Measurements from ENCODE around the gene AVL9. TPM values are rescaled to one million over a fixed set of nuclear protein-coding genes. Genes with fewer than 3 reads are reported as not detected.

Gene AVL9
- total and polyA plus RNA-seq, 2 of the 4 experiments (the other 2 are of a cell fraction) = 13.1 to 21.7 TPM

- POLR2A ChIA-PET (ENCODE audit: unreplicated experiment) = no interaction called here
- TF ChIP-seq CTCF (conservative IDR thresholded peaks at IDR 0.05; ENCODE audit: low read depth, low read length) (no peak), RFX5 (IDR thresholded peaks at IDR 0.05; ENCODE audit: low read depth, low read length) (0 out of 2 replicates have a peak, but pooled peaks have one; percentile 10), POLR2A (IDR thresholded peaks at IDR 0.05; ENCODE audit: low read depth, low read length) (peak; percentile 48; the same call in 1 of the 2 replicates), ELK1 (IDR thresholded peaks at IDR 0.05; ENCODE audit: borderline replicate concordance, low read depth, low read length) (peak; percentile 38; the same call in 1 of the 2 replicates), CEBPB (IDR thresholded peaks at IDR 0.05; ENCODE audit: low read depth, low read length) (no peak), BHLHE40 (IDR thresholded peaks at IDR 0.05; ENCODE audit: low read depth, low read length) (peak; percentile 75), USF2 (IDR thresholded peaks at IDR 0.05; ENCODE audit: low read depth, low read length) (peak; percentile 33; the same call in 1 of the 2 replicates), NFE2L2 (IDR thresholded peaks at IDR 0.05; ENCODE audit: low read depth, low read length) (0 out of 2 replicates have a peak, but pooled peaks have one; percentile 5), FOS (IDR thresholded peaks at IDR 0.05; ENCODE audit: low read depth, low read length) (0 out of 2 replicates have a peak, but pooled peaks have one; percentile 20), RAD21 (IDR thresholded peaks at IDR 0.05; ENCODE audit: low read length) (no peak), MXI1 (IDR thresholded peaks at IDR 0.05; ENCODE audit: borderline replicate concordance, low read depth, low read length) (peak; percentile 97), MAZ (IDR thresholded peaks at IDR 0.05; ENCODE audit: borderline replicate concordance, low read depth, low read length) (peak; percentile 49; the same call in 1 of the 2 replicates), MAFK (IDR thresholded peaks at IDR 0.05; ENCODE audit: low read depth, low read length) (peak; percentile 60; the same call in 1 of the 2 replicates)
- peaks cover 16 to 20% of the 10 kb centered on the region in 2 experiments for H3K79me1 ChIP-seq (ENCODE audit: low read depth in 1 of 2, low read length in 2 of 2)
- H2BK15ac ChIP-seq (ENCODE audit: low read depth, low read length) = peak within 1 kb of the TSS; percentile 45; the same call in 1 of the 3 replicates
- H3K4ac ChIP-seq (ENCODE audit: low read depth, low read length) = peak within 1 kb of the TSS; percentile 85
- no peaks in the 10 kb centered on the region for H3K9me3 ChIP-seq (ENCODE audit: control insufficient read depth, insufficient read depth, low read length)
- peaks cover 4% of the 10 kb centered on the region; the same call in 1 of the 2 replicates for H3K4me1 ChIP-seq (ENCODE audit: control insufficient read depth, insufficient read depth, low read length)
- H2AFZ ChIP-seq (replicated peaks; ENCODE audit: low read length, poor library complexity) = peak within 1 kb of the TSS; percentile 99
- H2BK20ac ChIP-seq (ENCODE audit: low read depth, low read length) = peak within 1 kb of the TSS; percentile 4; the same call in 1 of the 2 replicates
- CTCF ChIA-PET = interaction anchor here (0.7 to 1.3 kb wide), 3 partner anchors 11 to 1507 kb away, joined by 4 to 5 read pairs (median 5); no protein-coding TSS in a partner anchor
- dilution Hi-C loops (cut with HindIII; ENCODE audit: low sequenced_read_pairs, unreplicated experiment) = no loop called here
- DNase-seq (peak; percentile 95), ATAC-seq (ENCODE audit: low read depth) (peak; percentile 81)
- peak within 1 kb of the TSS; percentile 94 for H3K23ac ChIP-seq (ENCODE audit: low read depth, low read length)
- peak within 1 kb of the TSS; percentile 11; the same call in 1 of the 2 replicates for H3K18ac ChIP-seq (ENCODE audit: low read depth, low read length)
- WGBS, 2 experiments (ENCODE audit: extremely low coverage in 2 of 2, insufficient read length in 1 of 2) = 0% methylated on average over 16 of the region's 38 CpGs; no CpG with 5 or more reads in 1 of the 2 experiments
- peak within 1 kb of the TSS; percentile 93 for H3K4me2 ChIP-seq (ENCODE audit: low read depth, low read length)
- H2AK9ac ChIP-seq (replicated peaks; ENCODE audit: low read depth, low read length, poor library complexity) = peak within 1 kb of the TSS; percentile 70
- H3K27ac ChIP-seq (ENCODE audit: insufficient read depth, low read length) = peak within 1 kb of the TSS; percentile 88
- peak within 1 kb of the TSS; percentile 92 to 95 for H4K8ac ChIP-seq (ENCODE audit: low read depth in 2 of 2, low read length in 2 of 2)
- H2BK120ac ChIP-seq (ENCODE audit: low read depth, low read length) = peak within 1 kb of the TSS; percentile 77
- peak within 1 kb of the TSS; percentile 82 for H3K4me3 ChIP-seq (ENCODE audit: insufficient read depth, low read depth, low read length)
- H3K27me3 ChIP-seq (ENCODE audit: control insufficient read depth, insufficient read depth, low read length) = no peaks in the 10 kb centered on the region
- H2AK5ac ChIP-seq (ENCODE audit: low read depth, low read length) = peak within 1 kb of the TSS; percentile 81
- H4K5ac ChIP-seq (ENCODE audit: low read depth, low read length) = peak within 1 kb of the TSS; percentile 80
- H2BK5ac ChIP-seq (ENCODE audit: low read depth, low read length, poor library complexity, severe bottlenecking) = peak within 1 kb of the TSS; percentile 91
- peak within 1 kb of the TSS; percentile 89 for H3K9ac ChIP-seq (ENCODE audit: low read depth, low read length)
- H4K20me1 ChIP-seq (ENCODE audit: insufficient read depth, low read length) = no peaks in the 10 kb centered on the region
- H3K36me3 ChIP-seq (ENCODE audit: control insufficient read depth, insufficient read depth, low read length) = no peaks in the 10 kb centered on the region; the same call in 1 of the 2 replicates
- H3K14ac ChIP-seq (replicated peaks; ENCODE audit: low read depth, low read length) = peak within 1 kb of the TSS; percentile 95
- no TSS peak for BruUV-seq (replicated peaks)
- H3K56ac ChIP-seq (ENCODE audit: extremely low read depth, insufficient read depth, low read length) = peak within 1 kb of the TSS; percentile 95
- peaks cover 3% of the 10 kb centered on the region for H3K9me1 ChIP-seq (ENCODE audit: insufficient read depth, low read length)
- in situ Hi-C loops (cut with MboI; ENCODE audit: low sequenced_read_pairs) = no loop called here
- peak within 1 kb of the TSS; percentile 80 for H4K91ac ChIP-seq (ENCODE audit: insufficient read depth, low read depth, low read length)
- intact Hi-C loops (cut with micrococcal nuclease) = loop anchor here (1.0 to 2.0 kb wide), 3 partner anchors 97 to 273 kb away; no protein-coding TSS in a partner anchor
Measured at GRCh38 chr7:32490127-32490796, 5.0 kb upstream of the AVL9 start, which contains the start of gene LSM5. TSS of gene LSM5 (minus strand) at chr7:32490380. CDS start at chr7:32490365, 15 bp downstream.

Data from IMR-90 (cell line).